NB4 (cell line): ENCODE results near the gene B9D1.

ENCODE experiments used
- DNase-seq: peaks from one replicate; pipeline ENCODE4 v3.0.0; 2010; ENCODE audit warnings: low read depth
- H3K4me3 ChIP-seq: one replicate; pipeline ENCODE4 v1.5.1; 2011; ENCODE audit warnings: mild to moderate bottlenecking, low read depth, low read length, moderate library complexity
- CTCF ChIP-seq: IDR thresholded peaks from one replicate; pipeline ENCODE4 v1.5.1; 2012; ENCODE audit warnings: low read depth, low read length
- MAX ChIP-seq: IDR thresholded peaks from 2 replicates; pipeline ENCODE4 v1.6.1; 2011; ENCODE audit warnings: low read depth, low read length
- MYC ChIP-seq: IDR thresholded peaks from 2 replicates; pipeline ENCODE4 v1.6.1; 2011; ENCODE audit warnings: low read depth, low read length
- POLR2A ChIP-seq: IDR thresholded peaks from 2 replicates; pipeline ENCODE4 v1.6.1; 2011; ENCODE audit warnings: mild to moderate bottlenecking; ENCODE audit not compliant: insufficient read length; ENCODE audit errors: extremely low read depth

B9D1 gene

GRCh38 chr17:19299214-19299747, 63.2 kb downstream of the B9D1 start:
- H3K4me3 ChIP-seq = no peak overlapping the region
- TF ChIP-seq POLR2A = no peak
- no peak for TF ChIP-seq CTCF
- no peak for TF ChIP-seq MAX
- TF ChIP-seq MYC = no peak
- DNase-seq = no peak

GRCh38 chr17:19298569-19299213, 63.8 kb downstream of the B9D1 start:
- TF ChIP-seq CTCF = no peak
- TF ChIP-seq MYC = no peak
- TF ChIP-seq POLR2A = no peak
- no peak for TF ChIP-seq MAX
- H3K4me3 ChIP-seq = no peak overlapping the region
- DNase-seq = no peak

- TF ChIP-seq MAX = no peak
- no peak for TF ChIP-seq POLR2A
- TF ChIP-seq MYC = no peak
- TF ChIP-seq CTCF = no peak
- H3K4me3 ChIP-seq = no peak overlapping the region
- no peak for DNase-seq
Measured at GRCh38 chr17:19296786-19297778, 65.4 kb downstream of the B9D1 start.

- H3K4me3 ChIP-seq = no peak overlapping the region
- TF ChIP-seq CTCF = no peak
- TF ChIP-seq POLR2A = no peak
- TF ChIP-seq MAX = no peak
- no peak for TF ChIP-seq MYC
Measured at GRCh38 chr17:19295473-19296135, 66.9 kb downstream of the B9D1 start.

GRCh38 chr17:19294443-19294842, 68.1 kb downstream of the B9D1 start:
- H3K4me3 ChIP-seq = no peak overlapping the region
- DNase-seq = no peak

More at GRCh38 chr17:19295473-19296135, 66.9 kb downstream of the B9D1 start:
- DNase-seq = no peak

More at GRCh38 chr17:19294443-19294842, 68.1 kb downstream of the B9D1 start:
- TF ChIP-seq POLR2A = no peak
- TF ChIP-seq CTCF = no peak
- TF ChIP-seq MAX = no peak
- no peak for TF ChIP-seq MYC
